Fibroblast of villous mesenchyme (primary cell): ENCODE results near the gene DAPP1. TPM values are rescaled to one million over a fixed set of nuclear protein-coding genes. Genes with fewer than 3 reads are reported as not detected.

Experiments used
- DNase-seq: peaks from one replicate; pipeline ENCODE4 v3.0.0-alpha.2; 2010; ENCODE audit warnings: low read depth
- H3K4me3 ChIP-seq: 2 replicates; pipeline ENCODE4 v1.5.1; 2011; ENCODE audit warnings: low read depth, mild to moderate bottlenecking, low read length
- total RNA-seq: library from RNA; depleted of rRNA; stranded (reverse); fragments of >200 nt; gene quantifications from 2 replicates; pipeline ENCODE4 v1.2.3, GENCODE V29; 2012
- TF ChIP-seq, protein P1 (sequence below): IDR thresholded peaks from 2 replicates; pipeline ENCODE4 v1.5.1; 2012; ENCODE audit warnings: low read depth, mild to moderate bottlenecking, low read length; ENCODE audit not compliant: insufficient read depth

Gene DAPP1
- total RNA-seq, 1 donor: not detected

DNA sequence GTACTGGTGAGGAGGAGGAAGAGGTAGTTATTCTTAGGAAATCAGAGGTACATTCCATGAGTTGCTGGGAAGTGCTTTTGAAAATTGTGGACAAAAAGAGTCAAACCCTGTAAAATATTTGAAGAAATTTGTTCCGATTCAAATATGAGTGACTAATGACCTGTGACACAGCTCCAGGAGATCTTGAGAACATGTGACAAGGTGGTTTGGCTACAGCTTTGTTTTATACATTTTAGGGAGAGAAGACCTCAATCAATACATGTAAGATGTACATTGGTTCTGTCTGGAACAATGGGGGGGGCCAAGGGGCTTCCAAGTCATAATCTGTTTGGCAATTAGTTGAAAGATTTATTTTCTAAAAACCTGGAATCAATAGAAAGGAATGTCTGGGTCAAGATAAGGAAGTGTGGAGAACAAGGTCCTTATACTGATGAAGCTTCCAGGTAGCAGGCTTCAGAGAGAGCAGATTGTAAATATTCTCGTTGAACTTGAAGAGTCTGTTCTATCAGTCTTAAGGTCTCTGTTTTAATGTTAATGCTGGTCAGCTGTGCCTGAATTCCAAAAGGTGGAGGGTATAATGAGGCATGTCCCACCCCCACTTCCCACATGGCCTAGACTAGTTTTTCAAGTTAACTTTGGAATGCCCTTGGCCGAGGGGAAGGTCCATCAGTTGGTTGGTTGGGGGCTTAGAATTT is 15.5 kb upstream of the DAPP1 start:
- DNase-seq: no peak
- H3K4me3 ChIP-seq: no peak overlapping the region
- TF ChIP-seq, protein P1, sequence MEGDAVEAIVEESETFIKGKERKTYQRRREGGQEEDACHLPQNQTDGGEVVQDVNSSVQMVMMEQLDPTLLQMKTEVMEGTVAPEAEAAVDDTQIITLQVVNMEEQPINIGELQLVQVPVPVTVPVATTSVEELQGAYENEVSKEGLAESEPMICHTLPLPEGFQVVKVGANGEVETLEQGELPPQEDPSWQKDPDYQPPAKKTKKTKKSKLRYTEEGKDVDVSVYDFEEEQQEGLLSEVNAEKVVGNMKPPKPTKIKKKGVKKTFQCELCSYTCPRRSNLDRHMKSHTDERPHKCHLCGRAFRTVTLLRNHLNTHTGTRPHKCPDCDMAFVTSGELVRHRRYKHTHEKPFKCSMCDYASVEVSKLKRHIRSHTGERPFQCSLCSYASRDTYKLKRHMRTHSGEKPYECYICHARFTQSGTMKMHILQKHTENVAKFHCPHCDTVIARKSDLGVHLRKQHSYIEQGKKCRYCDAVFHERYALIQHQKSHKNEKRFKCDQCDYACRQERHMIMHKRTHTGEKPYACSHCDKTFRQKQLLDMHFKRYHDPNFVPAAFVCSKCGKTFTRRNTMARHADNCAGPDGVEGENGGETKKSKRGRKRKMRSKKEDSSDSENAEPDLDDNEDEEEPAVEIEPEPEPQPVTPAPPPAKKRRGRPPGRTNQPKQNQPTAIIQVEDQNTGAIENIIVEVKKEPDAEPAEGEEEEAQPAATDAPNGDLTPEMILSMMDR: no peak

DNA sequence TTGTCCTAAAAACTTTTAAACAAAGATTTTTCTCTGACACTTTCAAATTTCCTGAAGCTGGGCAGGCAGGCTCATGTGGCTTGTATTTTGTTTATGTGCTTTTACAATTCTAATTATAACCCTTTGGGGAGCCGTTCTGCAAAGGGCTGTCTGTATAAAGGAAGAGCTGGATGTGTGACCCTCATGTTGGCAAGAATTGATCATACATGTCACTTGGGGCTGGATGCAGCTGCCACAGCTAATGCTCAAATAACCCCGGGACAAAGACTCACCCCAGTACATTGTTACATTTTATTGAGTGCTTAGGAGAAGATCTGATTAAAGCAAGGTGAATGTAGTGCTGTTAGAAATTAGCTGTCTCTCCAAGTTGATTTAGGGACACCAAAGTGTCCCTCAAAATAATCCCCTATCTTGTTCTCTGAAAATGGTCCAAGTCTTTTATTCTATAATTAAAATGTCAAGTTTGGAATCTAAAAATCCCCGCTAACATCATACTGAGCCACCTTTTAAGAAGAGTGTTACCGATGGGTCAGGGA is 13.0 kb upstream of the DAPP1 start:
- TF ChIP-seq, protein P1: no peak
- H3K4me3 ChIP-seq: no peak overlapping the region

DNA sequence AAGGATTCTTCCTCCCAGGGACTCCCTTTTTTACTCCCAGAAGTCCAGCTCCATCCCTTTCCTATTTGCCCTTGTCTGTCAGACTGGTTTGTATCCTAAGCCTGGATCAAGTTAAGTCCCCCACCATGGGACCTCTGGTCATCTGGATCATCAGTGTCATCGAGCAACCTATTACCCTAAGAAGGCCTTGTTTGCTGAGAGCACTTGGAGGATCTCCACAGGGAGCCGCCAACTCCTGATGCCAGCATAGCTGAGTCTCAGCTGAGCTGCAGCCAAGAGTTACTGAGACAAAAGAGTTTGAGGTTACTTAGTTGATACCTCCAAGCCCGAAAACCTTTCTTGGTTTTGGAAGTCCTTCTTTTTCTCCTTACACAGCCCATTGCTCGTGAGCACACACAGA is 10.1 kb upstream of the DAPP1 start:
- no peak overlapping the region for H3K4me3 ChIP-seq
- DNase-seq: no peak
- TF ChIP-seq, protein P1: no peak

More for the DNA sequence above, 13.0 kb upstream of the DAPP1 start:
- DNase-seq: no peak

DNA sequence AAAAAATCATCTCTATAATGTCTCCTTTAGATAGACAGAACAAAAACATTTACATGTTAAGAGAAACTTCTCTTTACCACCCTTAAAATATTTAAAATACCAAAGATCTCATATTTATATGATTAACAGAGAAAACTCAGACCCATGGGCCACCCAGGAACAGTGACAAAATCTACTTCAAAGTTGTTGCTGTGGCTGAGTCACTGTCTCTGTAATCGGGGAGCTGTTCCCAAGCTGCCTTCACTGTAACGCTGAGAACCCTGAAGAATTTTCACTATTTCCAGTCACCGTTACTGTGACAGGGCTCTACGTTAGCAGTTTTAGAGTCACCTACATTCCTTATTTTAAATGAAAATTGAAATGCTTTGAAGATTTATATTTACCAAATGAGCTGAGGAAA is 9.0 kb upstream of the DAPP1 start:
- no peak for DNase-seq
- H3K4me3 ChIP-seq: no peak overlapping the region
- TF ChIP-seq, protein P1: no peak

DNA sequence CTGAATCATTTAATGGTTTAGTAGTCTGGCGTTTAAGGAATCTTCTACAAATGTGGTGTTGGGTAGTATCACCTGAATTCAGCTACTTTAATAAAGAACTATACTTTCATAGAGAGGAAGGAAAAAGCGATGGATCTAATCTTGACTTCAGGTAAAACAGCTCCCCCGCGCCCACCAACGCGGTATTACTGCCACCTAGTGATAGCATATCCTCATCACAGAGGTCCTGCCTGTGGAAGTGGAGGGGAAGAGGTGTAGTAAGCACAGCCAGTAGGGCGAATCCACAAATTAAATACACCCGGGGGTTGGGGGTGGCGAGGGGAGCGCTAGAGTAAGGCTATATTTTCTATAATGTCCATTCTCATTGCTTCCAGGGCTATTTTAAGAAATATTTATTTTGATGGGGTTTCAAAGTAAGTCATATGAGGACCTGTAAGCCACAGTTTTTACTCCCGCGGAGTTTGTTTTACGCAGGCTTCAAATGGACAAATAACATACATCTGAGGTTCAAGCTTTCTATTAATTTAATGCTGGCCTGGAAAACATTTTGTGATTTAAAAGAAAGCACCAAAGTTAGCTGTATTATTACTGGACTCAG is 8.3 kb upstream of the DAPP1 start:
- DNase-seq: peak; percentile 45
- H3K4me3 ChIP-seq: no peak overlapping the region
- TF ChIP-seq, protein P1: peak; percentile 65

DNA sequence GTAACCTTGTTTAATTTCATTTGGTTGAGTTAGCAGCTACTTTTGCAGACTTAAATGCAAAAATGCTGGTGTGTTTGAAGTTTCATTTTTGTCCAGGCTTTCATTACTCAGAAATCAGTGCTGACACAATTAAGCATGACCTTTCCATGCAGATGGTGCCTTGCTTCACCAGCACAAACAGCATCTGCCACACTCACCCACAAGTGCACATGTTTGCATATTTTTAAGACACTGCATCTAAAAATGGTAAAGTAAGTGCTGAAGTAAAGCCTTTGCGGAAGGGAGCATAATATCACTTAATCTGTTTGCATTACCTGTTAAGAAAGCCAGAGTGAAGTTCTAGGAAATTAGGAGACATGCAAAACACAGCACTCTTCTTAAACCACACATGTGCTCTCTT is 7.3 kb upstream of the DAPP1 start:
- no peak for DNase-seq

More for the DNA sequence above, 7.3 kb upstream of the DAPP1 start:
- TF ChIP-seq, protein P1: no peak
- no peak overlapping the region for H3K4me3 ChIP-seq
